Liver (tissue), 9 donors: ENCODE data around the gene MOK. TPM values are rescaled to one million over a fixed set of nuclear protein-coding genes. Genes with fewer than 3 reads are reported as not detected.

Experiments
- DNase-seq: peaks from one replicate; pipeline ENCODE4 v3.0.0-alpha.2; 2017; ENCODE audit warnings: low spot score
- H3K27ac ChIP-seq, 2 donors: one replicate each; pipeline ENCODE4 v1.7.0; 2013; ENCODE audit warnings: inconsistent platforms in 2 of 2, low read length in 2 of 2, control low read depth in 1 of 2, low read depth in 1 of 2, mild to moderate bottlenecking in 1 of 2
- H3K27me3 ChIP-seq, 4 donors: one replicate each; pipeline versions ENCODE4 v1.6.1 to v1.7.0; 2013; ENCODE audit warnings: low read length in 3 of 4, inconsistent platforms in 1 of 4, mild to moderate bottlenecking in 1 of 4, moderate library complexity in 1 of 4; ENCODE audit not compliant: control insufficient read depth in 4 of 4, insufficient read depth in 4 of 4
- H3K36me3 ChIP-seq, 4 donors: one replicate each; pipeline versions ENCODE4 v1.6.1 to v1.7.0; 2013; ENCODE audit warnings: low read length in 3 of 4, mild to moderate bottlenecking in 3 of 4, low read depth in 1 of 4, moderate library complexity in 1 of 4; ENCODE audit not compliant: control insufficient read depth in 4 of 4, insufficient read depth in 3 of 4
- H3K4me1 ChIP-seq, 4 donors: one replicate each; pipeline versions ENCODE4 v1.6.1 to v1.7.0; 2013; ENCODE audit warnings: low read length in 3 of 4, mild to moderate bottlenecking in 3 of 4, moderate library complexity in 1 of 4; ENCODE audit not compliant: control insufficient read depth in 4 of 4, insufficient read depth in 4 of 4
- H3K4me3 ChIP-seq, 3 donors: one replicate each; pipeline versions ENCODE4 v1.6.1 to v1.7.0; 2013; ENCODE audit warnings: low read length in 3 of 3, control low read depth in 1 of 3, low read depth in 1 of 3, mild to moderate bottlenecking in 1 of 3
- H3K9ac ChIP-seq, 2 donors: one replicate each; pipeline ENCODE4 v1.7.0; 2013; ENCODE audit warnings: low read length in 2 of 2, mild to moderate bottlenecking in 2 of 2, moderate library complexity in 2 of 2, control low read depth in 1 of 2, low read depth in 1 of 2
- H3K9me3 ChIP-seq, 4 donors: one replicate each; pipeline versions ENCODE4 v1.6.1 to v1.7.0; 2013; ENCODE audit warnings: low read length in 3 of 4; ENCODE audit not compliant: control insufficient read depth in 4 of 4
- EGR1 ChIP-seq, 2 donors: IDR thresholded peaks; 2 replicates each; pipeline ENCODE4 v1.6.1; 2016 to 2018; ENCODE audit warnings: antibody characterized with exemption in 2 of 2, low read depth in 2 of 2
- FOXA2 ChIP-seq: IDR thresholded peaks from 2 replicates; pipeline ENCODE4 v1.6.1; 2016; ENCODE audit warnings: antibody characterized with exemption
- GABPA ChIP-seq, 2 donors: IDR thresholded peaks in 1 of 2; conservative IDR thresholded peaks in 1 of 2; 2 replicates each; pipeline ENCODE4 v1.6.1; 2016; ENCODE audit warnings: antibody characterized with exemption in 2 of 2, mild to moderate bottlenecking in 1 of 2, moderate library complexity in 1 of 2
- HNF4A ChIP-seq, 2 donors: conservative IDR thresholded peaks; 2 replicates each; pipeline ENCODE4 v1.6.1; 2016; ENCODE audit warnings: antibody characterized with exemption in 2 of 2, mild to moderate bottlenecking in 2 of 2
- HNF4G ChIP-seq: IDR thresholded peaks from 2 replicates; pipeline ENCODE4 v1.6.1; 2016; ENCODE audit warnings: antibody characterized with exemption
- JUND ChIP-seq, 2 donors: IDR thresholded peaks; 2 replicates each; pipeline ENCODE4 v1.6.1; 2016; ENCODE audit warnings: antibody characterized with exemption in 2 of 2
- NR2F2 ChIP-seq: IDR thresholded peaks from 2 replicates; pipeline ENCODE4 v1.6.1; 2016; ENCODE audit warnings: antibody characterized with exemption
- RXRA ChIP-seq, 2 donors: IDR thresholded peaks; 2 replicates each; pipeline ENCODE4 v1.6.1; 2017 to 2018; ENCODE audit warnings: antibody characterized with exemption in 2 of 2, mild to moderate bottlenecking in 1 of 2
- SP1 ChIP-seq: IDR thresholded peaks from 2 replicates; pipeline ENCODE4 v1.6.1; 2018; ENCODE audit warnings: antibody characterized with exemption, mild to moderate bottlenecking
- TAF1 ChIP-seq: conservative IDR thresholded peaks from 2 replicates; pipeline ENCODE4 v1.6.1; 2016; ENCODE audit warnings: antibody characterized with exemption, mild to moderate bottlenecking
- YY1 ChIP-seq: IDR thresholded peaks from 2 replicates; pipeline ENCODE4 v1.6.1; 2016; ENCODE audit warnings: antibody characterized with exemption, mild to moderate bottlenecking
- WGBS: extraction: QIAGEN DNeasy Blood & Tissue Kit; methylation state at CpG from one replicate; pipeline ENCODE4 v1.1.7; 2013; 5-methylcytosine and 5-hydroxymethylcytosine counted together
- polyA plus RNA-seq, 2 donors: library from polyadenylated mRNA; stranded (reverse) in 1 of 2; unstranded in 1 of 2; fragments of 200-250 nt in 1 of 2; fragments of >200 nt in 1 of 2; fragmentation: Nextera tagmentation in 1 of 2; extraction: Ambion mirVana in 1 of 2; gene quantifications; one replicate each; pipeline versions ENCODE4 v1.2.1 to v1.2.3, GENCODE V29; 2013 to 2015
- total RNA-seq, 2 donors: library from RNA; depleted of rRNA; stranded (reverse); fragments of >200 nt; gene quantifications; one replicate each; pipeline ENCODE4 v1.2.3, GENCODE V29; 2014
- TF ChIP-seq, protein P1 (sequence below): fragments of 150-350 bp; IDR thresholded peaks from 2 replicates; pipeline ENCODE4 v1.5.1; 2017; ENCODE audit warnings: improper control_type of control experiment, low read depth, low read length; ENCODE audit not compliant: missing input control
- TF ChIP-seq, protein P2 (sequence below): IDR thresholded peaks from 2 replicates; pipeline ENCODE4 v1.6.1; 2016; ENCODE audit warnings: antibody characterized with exemption
- TF ChIP-seq, protein P3 (sequence below): IDR thresholded peaks from 2 replicates; pipeline ENCODE4 v1.6.1; 2016; ENCODE audit warnings: antibody characterized with exemption
- TF ChIP-seq, protein P4 (sequence below): IDR thresholded peaks from 2 replicates; pipeline ENCODE4 v1.6.1; 2016; ENCODE audit warnings: antibody characterized with exemption, mild to moderate bottlenecking
- TF ChIP-seq, protein P5 (sequence below): IDR thresholded peaks from 2 replicates; pipeline ENCODE4 v1.6.1; 2016; ENCODE audit warnings: antibody characterized with exemption
- donor health status: healthy.
- donor health status: healthy.
- donor health status: healthy.
- donor health status: healthy.
- donor health status: healthy.

MOK gene
- total and polyA plus RNA-seq, 4 donors: 2.4 to 6.4 (median 2.9) TPM

DNA sequence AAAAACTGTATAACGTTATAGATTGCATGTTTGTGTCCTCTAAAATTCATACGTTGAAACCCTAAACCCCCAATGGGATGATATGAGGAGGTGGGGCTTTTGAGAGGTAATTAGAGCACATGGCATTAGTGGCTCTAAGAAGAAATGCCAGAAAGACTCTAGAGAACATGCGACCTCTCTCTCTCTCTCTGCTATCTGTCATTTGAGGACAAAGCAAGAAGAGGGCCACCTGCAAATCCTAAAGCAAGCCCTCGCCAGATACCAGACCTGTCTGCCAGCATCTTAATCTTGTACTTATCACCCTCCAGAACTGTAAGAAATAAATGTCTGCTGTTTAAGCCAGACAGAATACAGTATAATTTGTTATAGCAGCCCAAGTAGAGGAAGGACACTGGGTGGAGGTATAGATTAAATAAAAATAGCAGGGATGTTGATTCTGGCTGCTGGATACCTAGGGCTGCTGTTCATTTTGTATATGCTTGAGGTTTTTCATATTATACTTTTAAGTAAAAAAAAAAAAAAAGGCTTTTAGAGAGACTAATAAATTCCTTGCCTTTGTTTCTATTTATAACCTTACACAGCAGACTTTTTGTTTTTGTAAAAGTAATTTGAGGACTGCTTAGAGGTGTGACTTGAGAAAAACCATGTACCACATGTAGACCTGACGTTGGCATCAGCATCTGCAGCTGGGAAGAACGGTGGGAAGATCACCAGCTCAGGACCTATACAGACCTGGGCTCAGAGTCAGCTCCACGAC, 26.9 kb downstream of the MOK start:
- no peak overlapping the region for H3K4me3 ChIP-seq
- peaks cover 0 to 2% (median 0%) of the 10 kb centered on the region in 4 donors for H3K36me3 ChIP-seq
- H3K4me1 ChIP-seq: no peaks in the 10 kb centered on the region
- 84% methylated on average over 7 of the region's 7 CpGs for WGBS
- no peak overlapping the region for H3K27ac ChIP-seq
- no peaks in the 10 kb centered on the region for H3K27me3 ChIP-seq
- no peak for DNase-seq
- H3K9ac ChIP-seq: no peak overlapping the region
- TF ChIP-seq GABPA (IDR thresholded peaks at IDR 0.05 in 1 of 2, conservative IDR thresholded peaks at IDR 0.05 in 1 of 2) (no peak), JUND (IDR thresholded peaks at IDR 0.05) (no peak), RXRA (IDR thresholded peaks at IDR 0.05) (no peak), HNF4A (conservative IDR thresholded peaks at IDR 0.05) (no peak)
- H3K9me3 ChIP-seq: no peaks in the 10 kb centered on the region

DNA sequence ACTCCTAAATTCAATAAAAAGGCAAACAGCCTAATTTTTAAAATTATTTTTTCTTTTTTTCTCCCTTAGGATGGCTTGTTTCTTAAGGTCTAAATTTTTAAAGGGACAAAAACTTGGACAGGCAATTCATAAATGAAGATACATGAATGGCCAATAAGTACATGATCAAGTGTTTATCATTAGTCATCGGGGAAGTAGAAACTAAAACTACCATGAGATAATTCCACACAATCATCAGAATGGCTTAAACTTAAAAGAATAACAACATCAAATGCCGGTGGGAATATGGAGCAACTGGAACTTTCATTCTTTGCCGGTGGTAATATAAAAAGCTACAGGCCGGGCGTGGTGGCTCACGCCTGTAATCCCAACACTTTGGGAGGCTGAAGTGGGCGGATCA, 29.1 kb downstream of the MOK start:
- WGBS: over 99% methylated on average over 7 of the region's 7 CpGs
- Histone ChIP-seq H3K27me3 (no peaks in the 10 kb centered on the region), H3K27ac (no peak overlapping the region), H3K36me3 (peaks cover 0 to 2% (median 0%) of the 10 kb centered on the region in 4 donors), H3K4me3 (no peak overlapping the region), H3K9me3 (no peaks in the 10 kb centered on the region), H3K9ac (no peak overlapping the region), H3K4me1 (no peaks in the 10 kb centered on the region)
- TF ChIP-seq FOXA2 (no peak), EGR1 (IDR thresholded peaks at IDR 0.05; ENCODE audit: low read depth in 2 of 2) (no peak), NR2F2 (no peak), GABPA (IDR thresholded peaks at IDR 0.05 in 1 of 2, conservative IDR thresholded peaks at IDR 0.05 in 1 of 2) (no peak)
- TF ChIP-seq, protein P1, sequence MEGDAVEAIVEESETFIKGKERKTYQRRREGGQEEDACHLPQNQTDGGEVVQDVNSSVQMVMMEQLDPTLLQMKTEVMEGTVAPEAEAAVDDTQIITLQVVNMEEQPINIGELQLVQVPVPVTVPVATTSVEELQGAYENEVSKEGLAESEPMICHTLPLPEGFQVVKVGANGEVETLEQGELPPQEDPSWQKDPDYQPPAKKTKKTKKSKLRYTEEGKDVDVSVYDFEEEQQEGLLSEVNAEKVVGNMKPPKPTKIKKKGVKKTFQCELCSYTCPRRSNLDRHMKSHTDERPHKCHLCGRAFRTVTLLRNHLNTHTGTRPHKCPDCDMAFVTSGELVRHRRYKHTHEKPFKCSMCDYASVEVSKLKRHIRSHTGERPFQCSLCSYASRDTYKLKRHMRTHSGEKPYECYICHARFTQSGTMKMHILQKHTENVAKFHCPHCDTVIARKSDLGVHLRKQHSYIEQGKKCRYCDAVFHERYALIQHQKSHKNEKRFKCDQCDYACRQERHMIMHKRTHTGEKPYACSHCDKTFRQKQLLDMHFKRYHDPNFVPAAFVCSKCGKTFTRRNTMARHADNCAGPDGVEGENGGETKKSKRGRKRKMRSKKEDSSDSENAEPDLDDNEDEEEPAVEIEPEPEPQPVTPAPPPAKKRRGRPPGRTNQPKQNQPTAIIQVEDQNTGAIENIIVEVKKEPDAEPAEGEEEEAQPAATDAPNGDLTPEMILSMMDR: no peak
- DNase-seq: no peak

DNA sequence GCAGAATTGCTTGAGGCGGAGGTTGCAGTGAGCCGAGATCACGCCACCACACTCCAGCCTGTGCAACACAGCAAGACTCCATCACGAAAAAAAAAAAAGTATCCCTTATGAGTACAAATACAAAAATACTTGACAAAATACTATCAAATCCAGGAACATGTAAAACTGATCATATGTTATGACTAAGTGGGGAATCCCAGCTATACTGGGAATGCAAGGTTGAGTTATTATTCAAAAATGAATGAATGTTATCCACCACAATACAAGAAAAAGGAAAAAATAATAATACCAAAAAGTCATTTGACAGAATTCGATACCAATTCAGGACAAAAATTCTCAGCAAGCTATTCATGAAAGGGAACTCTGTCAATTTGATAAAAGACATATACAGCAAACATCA, 32.6 kb downstream of the MOK start:
- H3K4me1 ChIP-seq: no peaks in the 10 kb centered on the region
- TF ChIP-seq SP1 (no peak), TAF1 (no peak), NR2F2 (no peak), JUND (IDR thresholded peaks at IDR 0.05) (no peak), RXRA (IDR thresholded peaks at IDR 0.05) (no peak), YY1 (no peak), HNF4G (no peak), GABPA (IDR thresholded peaks at IDR 0.05 in 1 of 2, conservative IDR thresholded peaks at IDR 0.05 in 1 of 2) (no peak)
- TF ChIP-seq, protein P2, sequence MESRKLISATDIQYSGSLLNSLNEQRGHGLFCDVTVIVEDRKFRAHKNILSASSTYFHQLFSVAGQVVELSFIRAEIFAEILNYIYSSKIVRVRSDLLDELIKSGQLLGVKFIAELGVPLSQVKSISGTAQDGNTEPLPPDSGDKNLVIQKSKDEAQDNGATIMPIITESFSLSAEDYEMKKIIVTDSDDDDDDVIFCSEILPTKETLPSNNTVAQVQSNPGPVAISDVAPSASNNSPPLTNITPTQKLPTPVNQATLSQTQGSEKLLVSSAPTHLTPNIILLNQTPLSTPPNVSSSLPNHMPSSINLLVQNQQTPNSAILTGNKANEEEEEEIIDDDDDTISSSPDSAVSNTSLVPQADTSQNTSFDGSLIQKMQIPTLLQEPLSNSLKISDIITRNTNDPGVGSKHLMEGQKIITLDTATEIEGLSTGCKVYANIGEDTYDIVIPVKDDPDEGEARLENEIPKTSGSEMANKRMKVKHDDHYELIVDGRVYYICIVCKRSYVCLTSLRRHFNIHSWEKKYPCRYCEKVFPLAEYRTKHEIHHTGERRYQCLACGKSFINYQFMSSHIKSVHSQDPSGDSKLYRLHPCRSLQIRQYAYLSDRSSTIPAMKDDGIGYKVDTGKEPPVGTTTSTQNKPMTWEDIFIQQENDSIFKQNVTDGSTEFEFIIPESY: no peak
- TF ChIP-seq, protein P3, sequence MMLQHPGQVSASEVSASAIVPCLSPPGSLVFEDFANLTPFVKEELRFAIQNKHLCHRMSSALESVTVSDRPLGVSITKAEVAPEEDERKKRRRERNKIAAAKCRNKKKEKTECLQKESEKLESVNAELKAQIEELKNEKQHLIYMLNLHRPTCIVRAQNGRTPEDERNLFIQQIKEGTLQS: no peak
- TF ChIP-seq, protein P1: no peak
- TF ChIP-seq, protein P4, sequence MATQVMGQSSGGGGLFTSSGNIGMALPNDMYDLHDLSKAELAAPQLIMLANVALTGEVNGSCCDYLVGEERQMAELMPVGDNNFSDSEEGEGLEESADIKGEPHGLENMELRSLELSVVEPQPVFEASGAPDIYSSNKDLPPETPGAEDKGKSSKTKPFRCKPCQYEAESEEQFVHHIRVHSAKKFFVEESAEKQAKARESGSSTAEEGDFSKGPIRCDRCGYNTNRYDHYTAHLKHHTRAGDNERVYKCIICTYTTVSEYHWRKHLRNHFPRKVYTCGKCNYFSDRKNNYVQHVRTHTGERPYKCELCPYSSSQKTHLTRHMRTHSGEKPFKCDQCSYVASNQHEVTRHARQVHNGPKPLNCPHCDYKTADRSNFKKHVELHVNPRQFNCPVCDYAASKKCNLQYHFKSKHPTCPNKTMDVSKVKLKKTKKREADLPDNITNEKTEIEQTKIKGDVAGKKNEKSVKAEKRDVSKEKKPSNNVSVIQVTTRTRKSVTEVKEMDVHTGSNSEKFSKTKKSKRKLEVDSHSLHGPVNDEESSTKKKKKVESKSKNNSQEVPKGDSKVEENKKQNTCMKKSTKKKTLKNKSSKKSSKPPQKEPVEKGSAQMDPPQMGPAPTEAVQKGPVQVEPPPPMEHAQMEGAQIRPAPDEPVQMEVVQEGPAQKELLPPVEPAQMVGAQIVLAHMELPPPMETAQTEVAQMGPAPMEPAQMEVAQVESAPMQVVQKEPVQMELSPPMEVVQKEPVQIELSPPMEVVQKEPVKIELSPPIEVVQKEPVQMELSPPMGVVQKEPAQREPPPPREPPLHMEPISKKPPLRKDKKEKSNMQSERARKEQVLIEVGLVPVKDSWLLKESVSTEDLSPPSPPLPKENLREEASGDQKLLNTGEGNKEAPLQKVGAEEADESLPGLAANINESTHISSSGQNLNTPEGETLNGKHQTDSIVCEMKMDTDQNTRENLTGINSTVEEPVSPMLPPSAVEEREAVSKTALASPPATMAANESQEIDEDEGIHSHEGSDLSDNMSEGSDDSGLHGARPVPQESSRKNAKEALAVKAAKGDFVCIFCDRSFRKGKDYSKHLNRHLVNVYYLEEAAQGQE: no peak
- TF ChIP-seq, protein P5, sequence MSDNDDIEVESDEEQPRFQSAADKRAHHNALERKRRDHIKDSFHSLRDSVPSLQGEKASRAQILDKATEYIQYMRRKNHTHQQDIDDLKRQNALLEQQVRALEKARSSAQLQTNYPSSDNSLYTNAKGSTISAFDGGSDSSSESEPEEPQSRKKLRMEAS: no peak
- WGBS: 95% methylated on average over 5 of the region's 5 CpGs
- H3K4me3 ChIP-seq: no peak overlapping the region
- no peak overlapping the region for H3K9ac ChIP-seq
- no peaks in the 10 kb centered on the region for H3K9me3 ChIP-seq
- no peaks in the 10 kb centered on the region for H3K27me3 ChIP-seq
- H3K36me3 ChIP-seq: no peaks in the 10 kb centered on the region
- no peak for DNase-seq
- no peak overlapping the region for H3K27ac ChIP-seq
